ENCODE measurements around the gene CTU2.

Gene CTU2

GRCh38 chr16:88710556-88710955 lies 4.3 kb downstream of the CTU2 start:
- Histone ChIP-seq H3K9me3 (ENCODE audit: control insufficient read depth, insufficient read depth, low read length) (no peaks in the 10 kb centered on the region), H3K9me2 (replicated peaks; ENCODE audit: control insufficient read depth, low read length) (no peaks in the 10 kb centered on the region), H3F3A (ENCODE audit: control insufficient read depth, insufficient read depth) (peaks cover 4% of the 10 kb centered on the region), H3K4me1 (ENCODE audit: control insufficient read depth, low read length) (peaks cover 18% of the 10 kb centered on the region), H3K36me3 (ENCODE audit: control insufficient read depth, low read length) (peaks cover 38% of the 10 kb centered on the region), H3K79me2 (ENCODE audit: control insufficient read depth, low read length) (peaks cover 54% of the 10 kb centered on the region), H3K27ac (ENCODE audit: low read depth, low read length) (no peak overlapping the region), H3K4me3 (ENCODE audit: low read length) (no peak overlapping the region), H4K20me1 (ENCODE audit: control insufficient read depth, insufficient read depth, low read depth, low read length) (no peaks in the 10 kb centered on the region), H3K4me2 (ENCODE audit: low read length) (no peak overlapping the region), H3K27me3 (ENCODE audit: control insufficient read depth, low read length) (no peaks in the 10 kb centered on the region)
- TF ChIP-seq EZH2phosphoT487 (IDR thresholded peaks at IDR 0.05; ENCODE audit: borderline replicate concordance, low read length) (no peak), CTCF (IDR thresholded peaks at IDR 0.05; ENCODE audit: low read depth, low read length, poor library complexity, severe bottlenecking) (no peak)

- Histone ChIP-seq H3K79me2 (ENCODE audit: control insufficient read depth, low read length) (peaks cover 48% of the 10 kb centered on the region), H3K27ac (ENCODE audit: low read depth, low read length) (no peak overlapping the region), H3K4me2 (ENCODE audit: low read length) (no peak overlapping the region), H3K4me1 (ENCODE audit: control insufficient read depth, low read length) (peaks cover 18% of the 10 kb centered on the region), H3K9me2 (replicated peaks; ENCODE audit: control insufficient read depth, low read length) (no peaks in the 10 kb centered on the region), H4K20me1 (ENCODE audit: control insufficient read depth, insufficient read depth, low read depth, low read length) (no peaks in the 10 kb centered on the region), H3K36me3 (ENCODE audit: control insufficient read depth, low read length) (peaks cover 50% of the 10 kb centered on the region), H3K4me3 (ENCODE audit: low read length) (no peak overlapping the region), H3F3A (ENCODE audit: control insufficient read depth, insufficient read depth) (peaks cover 3% of the 10 kb centered on the region; the same call in 1 of the 2 replicates), H3K9me3 (ENCODE audit: control insufficient read depth, insufficient read depth, low read length) (no peaks in the 10 kb centered on the region), H3K27me3 (ENCODE audit: control insufficient read depth, low read length) (no peaks in the 10 kb centered on the region)
- TF ChIP-seq EZH2phosphoT487 (IDR thresholded peaks at IDR 0.05; ENCODE audit: borderline replicate concordance, low read length) (no peak), CTCF (IDR thresholded peaks at IDR 0.05; ENCODE audit: low read depth, low read length, poor library complexity, severe bottlenecking) (no peak)
These were observed 5.5 kb downstream of the CTU2 start for GRCh38 chr16:88711750-88712340.

GRCh38 chr16:88712362-88712979 lies 6.2 kb downstream of the CTU2 start:
- H3K4me2 ChIP-seq (ENCODE audit: low read length) = no peak overlapping the region
- peaks cover 57% of the 10 kb centered on the region for H3K36me3 ChIP-seq (ENCODE audit: control insufficient read depth, low read length)
- H3K4me3 ChIP-seq (ENCODE audit: low read length) = no peak overlapping the region
- TF ChIP-seq EZH2phosphoT487 (IDR thresholded peaks at IDR 0.05; ENCODE audit: borderline replicate concordance, low read length) (no peak), CTCF (IDR thresholded peaks at IDR 0.05; ENCODE audit: low read depth, low read length, poor library complexity, severe bottlenecking) (no peak)
- peaks cover 41% of the 10 kb centered on the region for H3K79me2 ChIP-seq (ENCODE audit: control insufficient read depth, low read length)
- H3K9me3 ChIP-seq (ENCODE audit: control insufficient read depth, insufficient read depth, low read length) = no peaks in the 10 kb centered on the region
- peaks cover 12% of the 10 kb centered on the region for H3K4me1 ChIP-seq (ENCODE audit: control insufficient read depth, low read length)
- H3K9me2 ChIP-seq (replicated peaks; ENCODE audit: control insufficient read depth, low read length) = no peaks in the 10 kb centered on the region
- H3F3A ChIP-seq (ENCODE audit: control insufficient read depth, insufficient read depth) = no peaks in the 10 kb centered on the region; the same call in none of the 2 replicates
- H3K27me3 ChIP-seq (ENCODE audit: control insufficient read depth, low read length) = no peaks in the 10 kb centered on the region
- no peak overlapping the region for H3K27ac ChIP-seq (ENCODE audit: low read depth, low read length)
- H4K20me1 ChIP-seq (ENCODE audit: control insufficient read depth, insufficient read depth, low read depth, low read length) = no peaks in the 10 kb centered on the region
